ENCODE measurements around the gene IWS1.
"Not testable (repeated sequence)": the region's sequence is repeated elsewhere in the genome, so short reads cannot be mapped to it uniquely, and the experiment has no call there.

Gene IWS1

DNA sequence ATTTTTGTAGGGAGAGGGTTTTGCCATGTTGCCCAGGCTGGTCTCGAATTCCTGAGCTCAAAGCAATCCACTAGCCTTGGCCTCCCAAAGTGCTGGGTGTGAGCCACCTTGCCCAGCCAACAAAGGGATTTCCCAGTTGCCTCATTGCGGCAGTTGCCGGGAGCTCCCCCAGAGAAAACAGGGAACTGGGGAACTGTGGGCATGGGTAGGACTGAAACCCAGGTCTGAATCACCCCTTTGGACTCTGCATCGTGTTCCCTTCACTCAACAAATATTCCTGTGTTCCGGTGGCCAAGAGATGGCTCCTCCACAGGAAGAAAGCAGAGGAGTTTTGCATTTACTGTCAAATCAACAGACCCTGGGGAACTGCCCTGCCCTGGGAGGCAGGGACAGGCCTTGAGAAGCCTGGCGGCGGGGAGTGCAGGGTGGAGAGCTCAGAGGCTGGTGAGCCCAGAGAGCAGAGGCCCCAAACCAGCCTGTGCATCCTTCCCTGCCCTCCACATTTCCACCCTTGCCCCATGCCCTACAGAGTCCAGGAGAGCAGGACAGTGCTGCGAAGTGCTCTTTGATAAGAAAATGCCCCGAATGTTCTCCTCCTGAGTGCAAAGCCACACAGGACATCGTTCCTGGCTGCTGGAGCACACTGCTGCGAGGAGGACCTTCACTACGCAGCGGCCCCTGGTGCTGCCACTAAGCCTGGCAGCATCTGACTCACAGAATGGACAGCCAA is 34.1 kb upstream of the IWS1 start:
- DNase-seq, result no peak

GRCh38 chr2:127559454-127559853 is 33.2 kb upstream of the IWS1 start:
- no peak for DNase-seq

- no peak for DNase-seq
These were observed 32.6 kb upstream of the IWS1 start for GRCh38 chr2:127558911-127559310.

DNA sequence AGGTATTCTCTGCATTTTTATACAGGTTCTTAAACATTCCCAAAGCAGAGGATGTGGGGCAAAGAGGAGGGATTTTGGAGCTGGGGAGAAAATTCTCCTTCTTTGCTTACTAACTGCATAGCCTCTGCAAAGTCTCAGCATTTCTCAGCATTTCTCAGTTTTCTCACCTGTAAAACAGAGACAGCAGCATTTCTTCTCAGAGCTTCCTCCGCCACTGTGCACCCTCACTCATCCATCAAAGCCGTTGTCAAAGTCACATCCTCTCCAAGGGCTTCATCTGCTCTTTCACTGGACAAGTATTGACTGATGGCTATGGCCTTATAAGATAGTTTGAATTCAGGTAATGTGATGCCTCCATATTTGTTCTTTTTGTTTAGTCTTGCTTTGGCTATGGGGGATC is 26.6 kb upstream of the IWS1 start:
- no peak for DNase-seq

- DNase-seq, result no peak
These were observed 26.0 kb upstream of the IWS1 start for GRCh38 chr2:127552336-127552735.

DNA sequence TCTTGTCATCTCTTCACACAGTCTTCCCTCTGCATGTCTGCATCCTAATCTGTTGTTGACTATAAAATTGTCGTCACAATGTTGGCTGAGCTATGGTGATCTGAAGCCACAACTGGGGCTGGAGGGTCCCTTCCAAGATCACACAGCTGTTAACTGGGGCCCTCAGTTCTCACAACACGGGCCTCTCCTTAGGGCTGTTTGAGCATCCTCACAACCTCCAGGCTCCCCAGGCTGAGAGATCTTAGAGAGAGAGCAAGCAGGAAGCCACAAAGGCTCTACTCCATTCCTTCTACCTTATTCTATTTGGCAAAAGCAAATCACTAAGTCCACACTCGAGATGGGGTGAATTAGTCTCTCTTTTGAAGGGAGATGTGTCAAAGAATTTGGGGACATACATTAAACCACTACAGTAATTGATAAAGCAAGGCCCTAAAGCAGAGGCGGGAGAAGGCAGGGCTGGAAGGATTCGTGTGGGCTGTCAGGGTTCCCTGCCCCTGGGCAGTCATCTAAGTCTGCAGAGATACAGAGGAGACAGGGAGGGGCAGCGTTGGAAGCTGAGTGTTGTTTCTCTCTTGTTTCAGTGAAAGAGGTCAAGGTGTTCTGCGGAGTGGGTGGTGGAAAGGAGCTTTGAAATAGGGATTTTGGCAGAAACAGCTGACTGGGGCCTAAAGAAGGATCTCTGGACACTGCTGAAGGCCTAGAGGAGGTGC is 25.1 kb upstream of the IWS1 start:
- no peak for DNase-seq

DNA sequence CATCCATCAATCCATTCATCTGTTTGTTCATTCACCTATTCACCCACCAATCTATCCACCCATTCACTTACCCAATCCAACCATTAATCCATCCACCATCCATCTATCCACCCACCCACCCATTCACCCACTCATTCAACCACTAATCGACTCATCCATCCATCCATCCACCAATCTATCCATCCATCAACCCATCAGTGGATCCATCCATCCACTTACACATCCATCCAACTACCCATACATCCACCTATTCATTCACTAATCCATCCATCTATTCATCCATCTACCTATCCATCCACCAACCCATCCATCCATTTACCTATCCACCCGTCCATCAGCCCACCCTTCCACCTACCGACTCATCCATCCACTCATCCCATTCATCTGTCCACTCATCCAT is 20.5 kb upstream of the IWS1 start:
- no peak for DNase-seq

- no peak for DNase-seq
These were observed 19.5 kb upstream of the IWS1 start for GRCh38 chr2:127545796-127546195.

- DNase-seq, result no peak
These were observed 18.9 kb upstream of the IWS1 start for GRCh38 chr2:127545189-127545588.

GRCh38 chr2:127543013-127543501 is 16.8 kb upstream of the IWS1 start:
- DNase-seq, result not testable (repeated sequence)

GRCh38 chr2:127542231-127542630 is 15.9 kb upstream of the IWS1 start:
- DNase-seq, result no peak

GRCh38 chr2:127541809-127542208 is 15.5 kb upstream of the IWS1 start:
- DNase-seq, result no peak

DNA sequence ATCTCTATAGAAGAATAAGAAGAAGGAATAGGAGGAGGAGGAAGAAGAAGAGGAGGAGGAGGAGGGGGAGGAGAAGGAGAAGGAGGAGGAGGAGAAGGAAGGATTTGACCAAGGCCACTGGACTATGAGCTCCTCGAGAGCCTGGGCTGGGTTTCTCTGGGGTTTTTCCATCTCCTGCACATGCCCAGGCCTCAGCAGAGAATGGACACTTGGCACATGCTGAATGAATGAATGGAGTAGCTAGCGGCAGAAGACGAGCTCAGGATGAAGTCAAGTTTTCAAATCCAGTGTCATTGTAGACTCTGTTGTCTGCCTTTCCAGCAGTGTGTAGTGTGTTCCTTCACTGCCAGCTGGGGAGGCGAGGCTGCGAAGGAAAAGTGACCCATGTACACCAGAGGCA is 11.4 kb upstream of the IWS1 start:
- DNase-seq, result no peak

GRCh38 chr2:127536707-127537541 is 10.6 kb upstream of the IWS1 start:
- no peak for DNase-seq

- DNase-seq, result no peak
These were observed 9.6 kb upstream of the IWS1 start for GRCh38 chr2:127535918-127536317.

DNA sequence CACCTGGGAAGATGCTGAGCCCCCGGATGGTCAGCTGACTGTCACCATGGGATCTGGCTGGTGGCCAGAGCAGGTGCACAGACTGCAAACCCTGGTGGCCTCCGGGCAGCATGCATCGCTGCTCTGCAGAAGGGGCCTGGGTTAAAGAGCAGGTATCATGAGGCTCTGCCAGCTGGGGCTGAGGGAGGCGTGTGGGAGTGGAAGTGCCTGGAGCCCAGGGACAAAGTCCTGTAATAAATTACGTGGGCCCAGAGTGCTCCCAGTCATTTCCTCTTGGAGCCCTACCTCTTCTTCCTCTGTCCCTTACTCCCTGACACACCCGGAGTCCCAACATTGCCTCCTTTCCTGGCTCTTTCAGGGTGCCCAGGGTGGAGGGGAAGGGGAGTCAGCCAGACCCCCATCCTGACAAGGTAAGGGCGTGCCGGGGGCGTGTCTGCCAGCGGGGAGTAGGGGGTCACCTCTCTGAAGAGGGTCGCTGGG is 9.2 kb upstream of the IWS1 start, which contains the start of gene MYO7B:
MYO7B (plus strand) TSS at position 262 of the 480 bp plus-strand sequence. CDS start 24,040 bp downstream, outside the sequence.
- DNase-seq, result no peak

DNA sequence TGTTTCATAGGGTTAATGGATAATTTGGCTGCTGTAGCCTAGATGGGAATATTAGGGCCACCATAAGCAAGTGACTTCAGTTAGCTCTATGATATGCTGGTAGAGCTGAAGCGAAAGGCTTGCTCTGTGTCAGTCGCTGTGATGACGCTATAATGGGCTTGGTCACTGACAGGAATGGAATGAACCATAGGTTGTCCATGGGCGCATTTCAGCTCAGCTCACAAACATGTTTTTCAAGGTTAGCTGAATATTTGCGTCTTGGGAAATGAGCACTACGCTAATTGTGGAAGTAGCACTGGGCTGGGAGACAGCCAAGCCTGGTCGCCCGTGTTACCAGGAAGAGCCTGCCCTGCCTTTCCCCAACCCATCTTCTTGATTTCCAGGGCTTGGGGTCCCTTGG is 6.0 kb upstream of the IWS1 start:
- no peak for DNase-seq

GRCh38 chr2:127531221-127531648 is 4.9 kb upstream of the IWS1 start:
- DNase-seq, result no peak

- no peak for DNase-seq
These were observed 4.2 kb upstream of the IWS1 start for GRCh38 chr2:127530245-127531140.

- not testable (repeated sequence) for DNase-seq
These were observed 3.1 kb upstream of the IWS1 start for GRCh38 chr2:127529416-127529815.

- DNase-seq, result no peak
These were observed 2.2 kb upstream of the IWS1 start for GRCh38 chr2:127528487-127528886.
